Right forelimb (tissue), 1 donor: ENCODE data around the gene RSPH3.
A peak's percentile ranks its signal among the peaks of the same experiment; 100 is the strongest.
"Not testable (repeated sequence)": the region's sequence is repeated elsewhere in the genome, so short reads cannot be mapped to it uniquely, and the experiment has no call there.

Experiments
- DNase-seq: peaks from one replicate; pipeline ENCODE4 v3.0.0-alpha.2; 2018

Gene RSPH3

GRCh38 chr6:158972241-158973233 lies 27.5 kb downstream of the RSPH3 start:
- DNase-seq, result no peak

GRCh38 chr6:158970640-158971275 lies 29.2 kb downstream of the RSPH3 start:
- DNase-seq, result no peak

- DNase-seq, result no peak
Measured at GRCh38 chr6:158969148-158969547, 30.9 kb downstream of the RSPH3 start.

GRCh38 chr6:158963020-158963808 lies 36.8 kb downstream of the RSPH3 start:
- no peak for DNase-seq

- DNase-seq, result no peak
Measured at GRCh38 chr6:158962371-158962770, 37.6 kb downstream of the RSPH3 start.

- DNase-seq, result no peak
Measured at GRCh38 chr6:158960026-158960425, 40.0 kb downstream of the RSPH3 start.

- DNase-seq, result no peak
Measured at GRCh38 chr6:158959552-158959951, 40.5 kb downstream of the RSPH3 start.

- DNase-seq, result no peak
Measured at GRCh38 chr6:158958504-158959386, 41.3 kb downstream of the RSPH3 start.

GRCh38 chr6:158955255-158955654 lies 44.7 kb downstream of the RSPH3 start:
- no peak for DNase-seq

GRCh38 chr6:158954753-158955152 lies 45.2 kb downstream of the RSPH3 start:
- no peak for DNase-seq

GRCh38 chr6:158952011-158952410 lies 48.0 kb downstream of the RSPH3 start:
- DNase-seq, result not testable (repeated sequence)

GRCh38 chr6:158951565-158951964 lies 48.4 kb downstream of the RSPH3 start:
- not testable (repeated sequence) for DNase-seq

GRCh38 chr6:158947284-158947683 lies 52.7 kb downstream of the RSPH3 start:
- DNase-seq, result no peak

GRCh38 chr6:158943380-158944032 lies 56.5 kb downstream of the RSPH3 start:
- no peak for DNase-seq

- no peak for DNase-seq
Measured at GRCh38 chr6:158942349-158942748, 57.7 kb downstream of the RSPH3 start.

GRCh38 chr6:158941246-158941645 lies 58.8 kb downstream of the RSPH3 start:
- no peak for DNase-seq

GRCh38 chr6:158939255-158940159 lies 60.5 kb downstream of the RSPH3 start:
- peak; percentile 56 for DNase-seq

GRCh38 chr6:158938811-158939254 lies 61.2 kb downstream of the RSPH3 start:
- no peak for DNase-seq

- DNase-seq, result no peak
Measured at GRCh38 chr6:158938220-158938619, 61.8 kb downstream of the RSPH3 start.

GRCh38 chr6:158934157-158934556 lies 65.8 kb downstream of the RSPH3 start:
- DNase-seq, result no peak
